GM18499 (cell line): ENCODE data around the gene VAMP7.
"Not testable (repeated sequence)": the region's sequence is repeated elsewhere in the genome, so short reads cannot be mapped to it uniquely, and the experiment has no call there.

ENCODE experiments used
- ATAC-seq: cut with Tn5 transposase; IDR thresholded peaks from one replicate; pipeline ENCODE4 v1.9.1; 2021; ENCODE audit warnings: moderate number of reproducible peaks; ENCODE audit not compliant: insufficient read depth, unreplicated experiment

VAMP7 gene

DNA sequence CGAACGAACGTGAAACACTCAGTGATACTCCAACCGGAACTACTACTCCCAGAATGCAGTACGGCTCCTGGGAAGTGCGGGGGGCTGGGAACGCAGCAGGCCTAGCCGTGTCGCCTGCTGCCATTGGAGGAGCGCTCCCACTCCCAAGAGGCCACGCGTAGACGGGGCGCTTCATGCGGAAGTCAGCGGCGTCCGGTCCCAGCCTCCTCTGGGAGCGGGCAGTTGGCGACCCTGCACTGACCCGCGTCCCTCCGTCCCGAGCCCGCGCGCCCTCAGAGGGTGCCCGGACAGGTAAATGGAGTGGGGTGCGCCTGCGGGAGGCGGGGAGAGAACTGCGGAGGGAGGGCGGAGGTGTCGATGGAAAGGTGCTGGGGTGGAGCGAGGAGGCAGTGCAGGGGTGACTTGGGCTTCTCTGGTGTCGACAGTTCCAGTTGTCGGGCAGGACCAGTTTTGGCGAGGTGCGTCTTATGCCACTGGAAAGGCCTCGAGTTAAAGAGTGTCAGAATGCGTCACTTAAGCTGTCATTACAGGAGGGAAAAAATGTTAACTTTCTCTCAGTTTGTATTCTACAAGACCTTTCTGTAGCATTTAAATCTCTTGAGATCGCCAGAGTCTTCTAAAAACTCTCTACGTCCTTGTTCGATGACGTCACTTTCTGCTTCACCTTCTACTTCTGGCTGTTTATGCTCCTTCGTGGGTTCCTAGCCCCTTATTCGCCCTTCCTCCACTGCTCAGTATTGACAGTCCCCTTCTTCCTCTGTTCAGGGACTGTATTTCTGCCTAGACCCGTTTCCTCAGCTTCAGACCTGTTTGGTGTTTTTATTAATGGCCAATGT lies at the start of gene VAMP7:
Gene VAMP7 (plus strand): TSS at position 188 of the 836 bp plus-strand sequence. CDS start 8,122 bp downstream, outside the sequence.
- peak; percentile 75 for ATAC-seq

DNA sequence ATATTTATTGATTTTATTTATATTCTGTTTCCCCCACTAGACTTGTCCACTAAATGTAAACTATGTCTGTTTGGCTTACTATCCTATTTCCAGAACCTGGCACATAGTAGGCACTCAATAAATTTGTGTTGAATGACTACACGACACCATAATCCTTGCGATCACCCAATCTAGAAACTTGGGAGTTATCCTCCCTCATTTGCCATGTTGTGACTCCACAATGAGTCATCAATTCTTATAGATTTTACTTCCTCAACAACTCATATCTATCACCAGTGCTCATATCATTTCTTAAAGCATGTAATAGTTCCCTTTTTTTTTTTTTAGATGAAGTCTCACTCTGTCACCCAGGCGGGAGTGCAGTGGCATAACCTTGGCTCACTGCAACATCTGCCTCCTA lies 39.9 kb upstream of the VAMP7 start:
- ATAC-seq: no peak

GRCh38 chrX:155851786-155852185 lies 29.4 kb upstream of the VAMP7 start:
- ATAC-seq: not testable (repeated sequence)

DNA sequence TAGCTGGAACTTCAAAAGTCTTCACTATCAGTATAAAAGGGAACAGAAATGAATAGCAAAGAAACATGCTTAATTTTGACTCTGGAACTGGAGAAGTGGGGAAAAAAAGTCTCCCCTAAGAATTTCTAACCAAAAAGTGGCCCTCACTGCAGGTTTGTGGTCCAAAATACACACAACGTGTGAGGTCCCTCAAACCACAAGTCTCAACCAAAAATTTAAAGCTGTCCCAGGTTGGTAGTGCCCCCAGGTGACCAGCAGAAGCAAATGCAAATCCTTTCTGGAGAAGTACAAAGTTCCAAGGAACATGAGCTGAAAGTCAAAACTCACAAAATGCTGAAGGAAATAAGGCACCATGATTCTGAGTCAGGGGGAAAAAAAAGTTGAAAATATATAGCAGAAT lies 23.6 kb upstream of the VAMP7 start:
- no peak for ATAC-seq

GRCh38 chrX:155864655-155865054 lies 16.5 kb upstream of the VAMP7 start:
- no peak for ATAC-seq

GRCh38 chrX:155865193-155865592 lies 16.0 kb upstream of the VAMP7 start:
- ATAC-seq: no peak

- ATAC-seq: no peak
Measured at GRCh38 chrX:155867821-155868220, 13.3 kb upstream of the VAMP7 start.

GRCh38 chrX:155870958-155871357 lies 10.2 kb upstream of the VAMP7 start:
- no peak for ATAC-seq

DNA sequence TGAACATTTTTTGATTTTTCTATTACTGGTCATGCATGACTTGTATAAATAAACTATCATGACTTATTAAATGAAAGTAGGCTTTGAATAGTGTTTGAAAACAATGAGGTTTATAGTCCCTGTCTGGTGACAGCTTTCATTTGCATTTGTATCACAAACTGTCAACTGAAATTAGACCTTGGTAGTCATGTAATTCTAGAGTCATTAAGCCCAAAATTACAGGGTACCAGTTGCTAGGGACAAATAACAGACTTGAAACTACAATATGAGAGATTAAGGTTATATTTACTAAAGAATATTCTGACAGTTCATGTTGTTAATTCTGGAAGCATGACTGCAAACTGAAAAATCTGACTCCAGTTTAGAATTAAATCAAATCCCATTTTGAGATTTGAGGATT lies 9.2 kb upstream of the VAMP7 start:
- ATAC-seq: no peak

DNA sequence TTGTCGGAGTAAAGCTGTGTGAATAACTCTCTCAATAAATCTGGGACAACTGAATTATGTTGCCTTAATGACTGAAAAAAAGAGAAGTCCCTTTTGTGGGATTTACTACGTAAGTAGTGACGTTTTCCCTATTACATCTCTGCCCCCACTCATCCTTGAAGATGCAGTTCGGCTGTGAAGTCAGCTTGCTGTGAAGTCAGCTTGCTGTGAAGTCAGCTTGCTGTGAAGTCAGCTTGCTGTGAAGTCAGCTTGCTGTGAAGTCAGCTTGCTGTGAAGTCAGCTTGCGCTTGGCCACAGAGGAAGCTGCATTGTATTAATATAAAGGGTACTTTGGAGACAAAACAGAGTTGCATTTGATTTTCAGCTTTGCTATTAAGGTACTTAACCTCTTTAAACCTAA lies 8.0 kb upstream of the VAMP7 start:
- no peak for ATAC-seq

- ATAC-seq: no peak
Measured at GRCh38 chrX:155874571-155875244, 6.4 kb upstream of the VAMP7 start.

DNA sequence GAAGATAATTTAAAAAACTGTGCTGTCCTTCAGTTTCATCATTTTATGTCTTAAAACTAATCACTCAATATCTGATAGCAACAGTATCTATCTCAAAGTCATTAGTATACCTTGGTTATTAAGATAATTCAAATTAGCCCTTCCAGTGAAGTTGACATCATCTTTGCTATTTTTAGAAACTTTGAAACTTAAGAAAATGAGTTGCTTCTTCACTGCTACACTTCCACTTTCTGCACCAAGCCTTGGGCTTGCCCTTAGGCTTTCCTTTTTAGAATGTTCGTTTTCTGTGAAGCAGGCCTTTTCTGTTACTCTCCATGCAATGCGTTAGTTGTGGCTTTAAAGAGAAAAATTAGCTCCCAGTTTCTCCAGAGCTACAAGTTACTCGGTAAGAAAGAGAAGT lies 4.4 kb upstream of the VAMP7 start:
- no peak for ATAC-seq

GRCh38 chrX:155877288-155877687 lies 3.9 kb upstream of the VAMP7 start:
- no peak for ATAC-seq

DNA sequence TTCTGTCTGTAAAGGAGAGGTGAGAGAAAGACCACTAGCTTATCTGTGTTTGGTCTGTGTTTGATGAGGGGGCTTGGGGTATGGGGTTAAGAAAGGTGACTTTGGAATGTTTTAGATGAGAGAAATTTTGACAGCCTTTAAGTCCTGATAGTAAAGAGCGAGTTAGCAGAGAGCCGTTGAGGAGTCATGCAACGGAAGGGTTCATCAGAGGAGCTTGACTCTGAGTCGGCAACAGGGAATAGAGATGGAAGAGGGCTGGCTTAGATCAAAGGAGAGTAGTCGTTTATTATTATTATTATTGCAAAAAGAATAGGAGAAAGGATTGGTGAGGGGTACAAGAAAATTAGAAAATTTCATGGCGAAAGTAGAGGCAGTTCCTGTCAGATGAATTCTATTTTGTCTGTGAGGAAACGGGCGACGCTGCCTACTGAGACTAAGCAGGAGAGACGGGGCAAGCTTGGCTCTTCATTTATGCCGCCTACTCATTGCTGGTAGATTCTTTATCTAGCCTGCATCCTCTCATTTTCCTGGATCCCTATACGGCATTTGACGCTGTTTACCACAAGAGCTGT lies 473 bp upstream of the VAMP7 start:
- ATAC-seq: no peak

DNA sequence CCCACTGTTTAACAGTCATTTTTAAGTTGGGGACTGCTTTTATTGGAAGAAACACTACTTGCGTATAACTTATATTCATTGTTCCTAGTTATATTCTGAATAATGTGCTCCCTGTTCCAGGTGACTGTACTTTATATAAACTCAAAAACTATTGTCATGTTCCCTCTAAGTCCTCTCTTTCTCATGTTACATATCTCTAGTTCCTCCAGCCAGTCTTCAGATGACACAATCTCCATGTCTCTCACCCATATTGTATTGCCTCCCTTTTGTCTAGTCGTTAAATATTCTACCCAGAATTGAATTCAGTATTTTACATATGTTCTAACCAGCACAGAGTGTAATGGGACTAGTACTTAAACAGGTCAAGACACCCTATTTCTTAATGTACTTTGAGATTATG lies 5.3 kb downstream of the VAMP7 start:
- ATAC-seq: no peak

DNA sequence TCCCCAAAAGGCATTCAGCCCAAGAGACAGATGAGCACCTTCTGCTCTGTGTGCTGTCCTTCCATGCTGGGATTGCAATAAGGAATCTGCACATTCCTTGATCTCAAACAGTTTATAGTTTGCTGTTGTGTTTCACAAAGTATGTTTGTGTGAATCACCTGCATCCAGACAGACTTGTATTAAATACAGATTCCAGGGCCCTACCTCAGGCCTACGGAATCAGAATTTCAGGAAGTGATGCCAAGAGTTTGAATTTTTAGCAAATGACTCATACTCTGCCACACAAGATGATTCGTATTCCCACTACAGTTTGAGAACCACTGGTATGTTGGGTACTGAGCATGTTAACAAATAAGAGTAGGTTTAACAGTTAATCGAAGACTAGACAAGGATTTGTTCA lies 7.0 kb downstream of the VAMP7 start:
- ATAC-seq: no peak

- ATAC-seq: no peak
Measured at GRCh38 chrX:155889328-155889727, 8.2 kb downstream of the VAMP7 start.

DNA sequence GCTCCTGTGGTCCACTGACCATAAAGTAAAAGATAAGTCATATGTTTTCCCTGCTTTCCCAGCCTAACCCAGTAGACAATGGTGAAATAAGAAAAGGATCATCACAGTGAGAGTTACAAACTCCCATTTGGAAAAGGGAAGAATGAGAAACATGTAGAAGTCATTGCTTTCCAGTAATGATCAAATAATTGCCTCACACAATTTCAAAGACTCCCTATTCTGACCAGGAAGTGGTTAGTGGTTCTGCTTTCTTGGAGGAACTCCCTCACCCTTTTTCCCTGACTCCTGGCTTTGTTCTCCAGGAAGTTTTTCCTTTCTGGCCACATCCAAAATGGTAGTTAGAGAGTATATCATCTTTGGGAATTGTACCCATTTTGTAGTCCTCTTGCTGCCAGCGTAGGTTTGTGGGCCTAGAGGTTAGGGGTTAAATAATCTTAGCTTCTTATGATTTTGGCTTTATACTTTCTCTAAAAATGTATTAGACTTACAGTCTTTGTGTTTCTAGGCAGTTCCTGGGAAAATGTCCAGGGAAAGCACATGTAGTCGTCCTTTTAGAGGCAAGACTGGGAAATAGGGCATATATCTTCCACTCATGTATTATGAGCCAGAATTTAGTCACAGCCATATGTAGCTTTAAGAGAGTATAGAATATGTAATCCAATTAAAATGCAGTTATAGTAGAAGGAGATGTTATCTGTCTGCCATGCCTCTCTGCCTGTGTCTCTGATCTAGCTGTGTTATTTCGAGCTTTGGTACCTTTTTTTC lies 10.5 kb downstream of the VAMP7 start:
- no peak for ATAC-seq

GRCh38 chrX:155893521-155893920 lies 12.4 kb downstream of the VAMP7 start:
- no peak for ATAC-seq

DNA sequence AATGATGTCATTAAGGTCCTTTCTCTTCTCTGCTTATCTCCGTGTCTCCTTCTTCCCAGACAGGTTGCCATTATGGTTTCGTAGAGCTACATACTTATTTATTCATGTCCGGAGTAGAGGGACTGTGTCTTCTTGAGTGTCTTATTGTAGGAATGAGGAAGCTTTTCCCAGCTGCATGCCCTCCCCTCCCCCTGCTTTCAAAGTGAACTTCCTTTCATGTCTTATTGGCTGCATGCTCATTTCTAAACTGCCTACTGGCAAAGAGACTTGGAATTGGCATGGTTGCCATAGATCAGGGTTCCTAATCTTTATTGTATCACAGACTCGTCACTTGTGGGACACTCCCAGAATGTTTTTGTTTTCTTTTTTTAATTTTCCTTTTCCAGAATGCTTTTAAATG lies 15.4 kb downstream of the VAMP7 start:
- no peak for ATAC-seq

- no peak for ATAC-seq
Measured at GRCh38 chrX:155899366-155899765, 18.2 kb downstream of the VAMP7 start.
